ENCODE measurements around the gene DDIT4. TPM values are rescaled to one million over a fixed set of nuclear protein-coding genes. Genes with fewer than 3 reads are reported as not detected.
A peak's percentile ranks its signal among the peaks of the same experiment; 100 is the strongest.

DDIT4 gene
- total RNA-seq, 2 donors from 2014 or later, result 259 to 265 TPM

DNA sequence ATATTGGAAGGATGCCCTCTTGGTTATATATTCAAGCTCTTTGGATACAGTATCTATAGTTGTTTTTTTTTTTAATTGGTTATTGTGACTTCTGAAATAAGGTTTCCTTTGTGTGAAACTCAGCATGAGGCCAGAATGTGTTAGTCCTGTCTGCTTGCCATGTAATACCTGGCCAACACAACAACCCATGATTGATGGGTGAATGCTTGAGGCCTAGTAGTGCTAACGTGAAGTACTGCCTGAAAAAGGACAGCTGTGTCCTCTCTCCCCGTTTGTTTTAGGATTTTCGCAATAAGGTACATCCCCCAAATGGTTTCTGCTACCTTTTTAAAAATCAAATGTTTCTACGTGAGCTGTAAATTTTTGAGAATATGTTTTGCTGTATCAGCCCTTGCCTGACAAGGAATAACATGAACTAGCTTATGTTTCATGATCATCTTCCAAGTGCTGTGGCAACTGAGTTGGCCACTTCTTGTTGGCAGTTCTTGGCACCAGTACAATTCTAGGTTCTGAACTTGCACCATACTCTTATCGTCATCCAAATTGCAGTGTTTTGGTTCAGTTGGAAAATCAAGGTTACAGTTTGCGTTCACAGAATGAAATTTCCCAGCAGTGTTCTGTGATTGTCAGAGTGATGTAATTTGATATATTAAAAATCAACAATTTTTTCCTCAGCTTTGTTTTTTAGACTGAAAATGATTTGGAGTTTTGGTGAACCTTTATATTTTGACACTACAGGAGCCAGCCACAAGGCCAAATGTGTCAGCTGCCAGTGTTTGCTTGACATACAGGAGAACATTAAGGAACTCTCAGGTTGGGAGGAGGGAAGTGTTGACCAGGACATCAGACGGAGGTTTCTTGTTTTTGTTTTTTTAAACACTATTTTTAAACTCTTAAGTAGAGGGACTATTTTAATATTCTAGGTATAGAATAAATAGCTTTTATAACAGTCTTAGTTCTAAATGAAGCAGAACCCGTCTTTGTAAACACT, 44.2 kb upstream of the DDIT4 start:
- peak overlapping the region; percentile 31 to 65 for H3K27ac ChIP-seq
- peaks cover 4 to 16% of the 10 kb centered on the region in 2 donors for H3K36me3 ChIP-seq
- H3K27me3 ChIP-seq (replicated peaks; ENCODE audit: insufficient read depth), result no peaks in the 10 kb centered on the region
- intact Hi-C loops (cut with DNase I), result no loop called here
- no peak for TF ChIP-seq POLR2AphosphoS5 (IDR thresholded peaks at IDR 0.05)
- WGBS, result 39% methylated on average over 8 of the region's 8 CpGs
- no peaks in the 10 kb centered on the region for H3K9me3 ChIP-seq
- H3K4me3 ChIP-seq, result no peak overlapping the region
- no peak for DNase-seq (ENCODE audit: low spot score)
- no peaks in the 10 kb centered on the region for H3K4me1 ChIP-seq (replicated peaks)

DNA sequence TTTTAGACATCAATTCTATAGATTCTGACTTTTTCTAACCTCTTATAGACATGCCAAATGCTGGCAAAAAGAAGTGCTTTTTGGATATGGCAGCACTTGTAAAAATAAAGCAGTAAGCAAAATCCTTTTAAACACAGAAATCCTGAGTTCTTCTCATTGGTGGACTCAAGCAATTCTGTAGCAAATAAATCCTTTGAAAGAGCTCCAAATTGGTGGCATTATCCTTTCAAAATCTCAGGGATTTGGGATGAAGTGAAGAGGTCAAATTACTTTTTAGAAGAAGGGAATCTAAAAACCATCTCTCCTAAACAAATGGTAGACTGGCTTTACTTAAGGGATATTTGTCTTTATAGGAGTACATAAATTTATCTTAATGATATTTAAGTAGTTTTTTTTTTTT, 40.1 kb upstream of the DDIT4 start:
- Histone ChIP-seq H3K27me3 (replicated peaks; ENCODE audit: insufficient read depth) (no peaks in the 10 kb centered on the region), H3K4me3 (no peak overlapping the region), H3K36me3 (peaks cover 6 to 19% of the 10 kb centered on the region in 2 donors), H3K27ac (no peak overlapping the region), H3K9me3 (no peaks in the 10 kb centered on the region), H3K4me1 (replicated peaks) (no peaks in the 10 kb centered on the region)
- no peak for TF ChIP-seq POLR2A (IDR thresholded peaks at IDR 0.05)
- intact Hi-C loops (cut with DNase I), result no loop called here
- no peak for DNase-seq (ENCODE audit: low spot score)

DNA sequence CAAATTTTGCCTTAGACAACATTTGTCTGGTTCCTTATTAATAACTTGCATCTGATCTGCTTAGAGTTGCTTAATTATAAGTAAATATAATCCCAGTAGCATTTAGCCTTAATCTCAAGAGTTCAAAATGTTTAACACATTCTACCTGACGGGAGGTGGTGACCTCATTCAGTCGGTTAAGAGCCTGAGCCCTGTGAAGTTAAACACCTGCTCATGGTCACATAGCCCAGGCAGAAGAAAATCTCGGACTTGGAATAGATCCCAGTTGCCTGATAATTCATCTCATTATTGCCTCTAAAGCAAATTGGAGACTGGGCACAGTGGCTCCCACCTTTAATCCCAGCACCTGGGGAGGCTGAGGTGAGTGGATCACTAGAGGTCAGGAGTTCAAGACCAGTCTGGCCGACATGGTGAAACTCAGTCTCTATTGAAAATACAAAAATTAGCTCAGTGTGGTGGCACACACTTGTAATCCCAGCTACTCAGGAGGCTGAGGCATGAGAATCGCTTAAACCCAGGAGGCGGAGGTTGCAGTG, 39.1 kb upstream of the DDIT4 start:
- 89% methylated on average over 6 of the region's 6 CpGs for WGBS
- no peaks in the 10 kb centered on the region for H3K9me3 ChIP-seq
- H3K27me3 ChIP-seq (replicated peaks; ENCODE audit: insufficient read depth), result no peaks in the 10 kb centered on the region
- no peaks in the 10 kb centered on the region for H3K4me1 ChIP-seq (replicated peaks)
- intact Hi-C loops (cut with DNase I), result no loop called here
- peaks cover 6 to 19% of the 10 kb centered on the region in 2 donors for H3K36me3 ChIP-seq
- H3K4me3 ChIP-seq, result no peak overlapping the region
- H3K27ac ChIP-seq, result no peak overlapping the region
- TF ChIP-seq, protein P1, sequence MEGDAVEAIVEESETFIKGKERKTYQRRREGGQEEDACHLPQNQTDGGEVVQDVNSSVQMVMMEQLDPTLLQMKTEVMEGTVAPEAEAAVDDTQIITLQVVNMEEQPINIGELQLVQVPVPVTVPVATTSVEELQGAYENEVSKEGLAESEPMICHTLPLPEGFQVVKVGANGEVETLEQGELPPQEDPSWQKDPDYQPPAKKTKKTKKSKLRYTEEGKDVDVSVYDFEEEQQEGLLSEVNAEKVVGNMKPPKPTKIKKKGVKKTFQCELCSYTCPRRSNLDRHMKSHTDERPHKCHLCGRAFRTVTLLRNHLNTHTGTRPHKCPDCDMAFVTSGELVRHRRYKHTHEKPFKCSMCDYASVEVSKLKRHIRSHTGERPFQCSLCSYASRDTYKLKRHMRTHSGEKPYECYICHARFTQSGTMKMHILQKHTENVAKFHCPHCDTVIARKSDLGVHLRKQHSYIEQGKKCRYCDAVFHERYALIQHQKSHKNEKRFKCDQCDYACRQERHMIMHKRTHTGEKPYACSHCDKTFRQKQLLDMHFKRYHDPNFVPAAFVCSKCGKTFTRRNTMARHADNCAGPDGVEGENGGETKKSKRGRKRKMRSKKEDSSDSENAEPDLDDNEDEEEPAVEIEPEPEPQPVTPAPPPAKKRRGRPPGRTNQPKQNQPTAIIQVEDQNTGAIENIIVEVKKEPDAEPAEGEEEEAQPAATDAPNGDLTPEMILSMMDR (IDR thresholded peaks at IDR 0.05), result no peak
- TF ChIP-seq POLR2A (IDR thresholded peaks at IDR 0.05), result no peak
- no peak for DNase-seq (ENCODE audit: low spot score)

DNA sequence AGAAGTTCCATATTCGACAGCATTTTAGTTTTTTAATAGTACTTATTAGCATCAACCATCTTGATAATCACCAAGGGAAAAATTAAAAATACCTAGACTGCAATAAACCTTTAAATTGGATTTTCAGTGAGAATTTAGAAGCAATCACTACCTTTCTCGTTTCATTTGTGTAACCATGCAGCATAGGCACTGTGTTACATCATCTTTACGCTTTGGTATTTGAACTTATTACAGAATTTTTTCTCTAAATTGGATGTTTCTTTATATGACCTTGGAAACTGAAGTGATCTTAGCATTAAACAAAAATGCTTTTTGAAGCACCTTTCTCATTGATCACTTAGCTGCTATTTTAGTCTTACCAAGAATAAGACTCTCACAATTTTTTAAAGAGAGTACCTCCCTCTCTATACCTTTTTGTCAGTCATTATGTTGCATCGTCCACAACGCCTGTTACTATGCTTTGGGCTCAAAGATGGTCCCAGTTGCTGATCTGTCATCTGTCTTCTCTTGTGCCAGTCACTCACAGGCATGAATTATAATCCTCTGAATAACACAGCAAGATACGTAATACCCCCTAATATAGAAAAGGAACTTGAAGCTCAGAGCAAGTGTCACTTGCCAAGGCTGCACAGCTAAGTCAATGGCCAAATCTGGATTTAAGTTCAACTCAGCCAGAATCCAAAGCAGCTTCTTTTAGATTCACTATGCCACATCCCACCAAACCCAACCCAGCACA, 38.0 kb upstream of the DDIT4 start:
- no peak overlapping the region for H3K4me3 ChIP-seq
- peaks cover 6 to 19% of the 10 kb centered on the region in 2 donors for H3K36me3 ChIP-seq
- TF ChIP-seq POLR2A (IDR thresholded peaks at IDR 0.05), result no peak
- intact Hi-C loops (cut with DNase I), result no loop called here
- H3K27ac ChIP-seq, result no peak overlapping the region
- H3K27me3 ChIP-seq (replicated peaks; ENCODE audit: insufficient read depth), result no peaks in the 10 kb centered on the region
- H3K9me3 ChIP-seq, result no peaks in the 10 kb centered on the region
- no peaks in the 10 kb centered on the region for H3K4me1 ChIP-seq (replicated peaks)
- WGBS, result 87% methylated on average over 6 of the region's 6 CpGs
- DNase-seq (ENCODE audit: low spot score), result no peak

DNA sequence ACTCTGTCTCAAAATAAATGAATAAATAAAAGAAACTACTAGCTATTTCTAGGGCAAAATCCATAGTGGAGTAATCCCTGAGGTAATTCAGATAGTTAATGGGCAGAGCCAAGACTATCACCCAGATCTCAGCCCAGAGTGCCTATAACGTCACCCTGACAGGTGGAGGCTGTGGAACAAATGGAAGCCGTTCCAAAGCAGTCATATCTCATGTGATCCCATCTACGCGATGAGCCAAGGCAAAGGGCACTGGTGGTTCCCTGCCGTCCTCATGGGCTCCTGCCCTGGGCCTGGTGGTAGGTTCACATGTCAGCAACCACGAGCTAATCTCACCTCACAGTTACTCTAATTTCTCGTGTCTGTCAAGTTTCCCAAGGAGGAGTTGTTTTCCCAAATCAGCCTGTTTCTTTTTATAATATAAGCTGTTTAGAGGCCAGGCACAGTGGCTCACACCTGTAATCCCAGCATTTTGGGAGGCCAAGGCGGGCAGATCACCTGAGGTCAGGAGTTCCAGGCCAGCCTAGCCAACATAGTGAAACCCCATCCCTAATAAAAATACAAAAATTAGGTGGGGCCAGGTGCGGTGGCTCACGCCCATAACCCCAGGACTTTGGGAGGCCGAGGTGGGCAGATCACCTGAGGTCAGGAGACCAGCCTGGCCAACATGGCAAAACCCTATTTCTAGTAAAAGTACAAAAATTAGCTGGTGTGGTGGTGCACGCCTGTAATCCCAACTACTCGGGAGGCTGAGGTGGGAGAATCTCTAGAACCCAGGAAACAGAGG, 35.1 kb upstream of the DDIT4 start:
- no peaks in the 10 kb centered on the region for H3K27me3 ChIP-seq (replicated peaks; ENCODE audit: insufficient read depth)
- no peak overlapping the region for H3K27ac ChIP-seq
- intact Hi-C loops (cut with DNase I), result no loop called here
- TF ChIP-seq POLR2A (IDR thresholded peaks at IDR 0.05) (no peak), POLR2AphosphoS5 (IDR thresholded peaks at IDR 0.05) (no peak)
- TF ChIP-seq, protein P1 (IDR thresholded peaks at IDR 0.05), result no peak
- H3K4me3 ChIP-seq, result no peak overlapping the region
- H3K4me1 ChIP-seq (replicated peaks), result no peaks in the 10 kb centered on the region
- H3K9me3 ChIP-seq, result no peaks in the 10 kb centered on the region
- 91% methylated on average over 13 of the region's 13 CpGs for WGBS
- DNase-seq (ENCODE audit: low spot score), result no peak
- H3K36me3 ChIP-seq, result peaks cover 6 to 9% of the 10 kb centered on the region in 2 donors
